ENCODE results near the gene LDLRAD3. TPM values are rescaled to one million over a fixed set of nuclear protein-coding genes. Genes with fewer than 3 reads are reported as not detected.

The LDLRAD3 gene
- total RNA-seq, 1 experiment from 2014 or later = 28.1 TPM

- ChIA-PET POLR2A (no interaction called here), CTCF (no interaction called here)
- no peak for DNase-seq (ENCODE audit: low read depth, low spot score)
- intact Hi-C loops (cut with micrococcal nuclease; ENCODE audit: unreplicated experiment) (no loop called here), in situ Hi-C loops (cut with HindIII; ENCODE audit: low pct_unique_long_range_greater_than_20kb, low sequenced_read_pairs) (no loop called here)
- H3K4me3 ChIP-seq (ENCODE audit: low read depth in 2 of 2, low read length in 2 of 2) = no peak overlapping the region
- TF ChIP-seq CTCF (IDR thresholded peaks at IDR 0.05) (no peak), SIN3A (IDR thresholded peaks at IDR 0.05; ENCODE audit: borderline replicate concordance, insufficient read depth, low read depth, low read length) (no peak), REST (IDR thresholded peaks at IDR 0.05; ENCODE audit: insufficient read depth in 1 of 2, low read depth in 2 of 2, low read length in 1 of 2) (no peak), TCF7L2 (IDR thresholded peaks at IDR 0.05; ENCODE audit: low read depth, low read length) (no peak), POLR2AphosphoS5 (IDR thresholded peaks at IDR 0.05; ENCODE audit: low read depth, low read length) (no peak)
- H3K27me3 ChIP-seq (ENCODE audit: control insufficient read depth, insufficient read depth, low read length) = no peaks in the 10 kb centered on the region
- no peaks in the 10 kb centered on the region for H3K4me1 ChIP-seq (ENCODE audit: control insufficient read depth, insufficient read depth, low read length)
- H3K9me3 ChIP-seq (ENCODE audit: control insufficient read depth, insufficient read depth, low read depth, low read length) = no peaks in the 10 kb centered on the region; the same call in 1 of the 2 replicates
- H3K27ac ChIP-seq (ENCODE audit: low read length) = no peak overlapping the region
- no TSS peak for BruUV-seq (replicated peaks)
- no peak for ATAC-seq
- no peaks in the 10 kb centered on the region for H3K36me3 ChIP-seq (ENCODE audit: control insufficient read depth, insufficient read depth, low read length)
Measured at GRCh38 chr11:36066891-36067290, 123.0 kb downstream of the LDLRAD3 start.

- CTCF ChIA-PET = interaction anchor here (0.6 to 1.5 kb wide), 4 partner anchors 18 to 248 kb away, joined by 3 to 5 read pairs (median 3); no protein-coding TSS in a partner anchor
- Histone ChIP-seq H3K9me3 (ENCODE audit: control insufficient read depth, insufficient read depth, low read depth, low read length) (no peaks in the 10 kb centered on the region; the same call in 1 of the 2 replicates), H3K4me3 (ENCODE audit: low read depth in 2 of 2, low read length in 2 of 2) (no peak overlapping the region), H3K36me3 (ENCODE audit: control insufficient read depth, insufficient read depth, low read length) (no peaks in the 10 kb centered on the region), H3K27ac (ENCODE audit: low read length) (no peak overlapping the region), H3K27me3 (ENCODE audit: control insufficient read depth, insufficient read depth, low read length) (no peaks in the 10 kb centered on the region), H3K4me1 (ENCODE audit: control insufficient read depth, insufficient read depth, low read length) (no peaks in the 10 kb centered on the region)
- ATAC-seq = no peak
- DNase-seq (ENCODE audit: low read depth, low spot score) = no peak
- intact Hi-C loops (cut with micrococcal nuclease; ENCODE audit: unreplicated experiment) = no loop called here
- in situ Hi-C loops (cut with HindIII; ENCODE audit: low pct_unique_long_range_greater_than_20kb, low sequenced_read_pairs) = no loop called here
- POLR2A ChIA-PET = interaction anchor here (0.6 kb wide), 1 partner anchor 563 kb away, joined by 5 read pairs; no protein-coding TSS in a partner anchor
- TF ChIP-seq TCF7L2 (IDR thresholded peaks at IDR 0.05; ENCODE audit: low read depth, low read length) (no peak), SIN3A (IDR thresholded peaks at IDR 0.05; ENCODE audit: borderline replicate concordance, insufficient read depth, low read depth, low read length) (no peak), CTCF (IDR thresholded peaks at IDR 0.05) (peak; percentile 44), REST (IDR thresholded peaks at IDR 0.05; ENCODE audit: insufficient read depth in 1 of 2, low read depth in 2 of 2, low read length in 1 of 2) (no peak)
- BruUV-seq (replicated peaks) = no TSS peak
Measured at GRCh38 chr11:36069576-36070212, 125.8 kb downstream of the LDLRAD3 start.

All from Panc1 (cell line).